ENCODE data around the gene IL12RB1. TPM values are rescaled to one million over a fixed set of nuclear protein-coding genes. Genes with fewer than 3 reads are reported as not detected.

Gene IL12RB1
- total and polyA plus RNA-seq, 7 donors: 0.14 to 0.53 (median 0.17) TPM; not detected in 1

GRCh38 chr19:18059902-18060301, 26.8 kb downstream of the IL12RB1 start:
- no peak for TF ChIP-seq CTCF (IDR thresholded peaks at IDR 0.05)
- no peak for ATAC-seq
- Histone ChIP-seq H3K36me3 (ENCODE audit: insufficient read depth in 1 of 2, low read depth in 1 of 2) (no peaks in the 10 kb centered on the region), H3K27ac (no peak overlapping the region), H3K9me3 (no peaks in the 10 kb centered on the region), H3K4me1 (peaks cover 11% of the 10 kb centered on the region), H3K4me3 (no peak overlapping the region), H3K27me3 (ENCODE audit: insufficient read depth in 3 of 3, low read length in 2 of 3) (no peaks in the 10 kb centered on the region)
- no peak for DNase-seq
- intact Hi-C loops (cut with DNase I): loop anchor here (5.0 to 10.0 kb wide), 2 partner anchors 123 to 195 kb away; no protein-coding TSS in a partner anchor
- 58 to 72% (median 64%) methylated on average over 5 of the region's 5 CpGs for WGBS, 3 donors

- no peak overlapping the region for H3K27ac ChIP-seq
- H3K9me3 ChIP-seq: no peaks in the 10 kb centered on the region
- 57 to 67% (median 60%) methylated on average over 8 of the region's 8 CpGs for WGBS, 3 donors
- no peak for DNase-seq
- TF ChIP-seq CTCF (IDR thresholded peaks at IDR 0.05): no peak
- ATAC-seq: no peak
- intact Hi-C loops (cut with DNase I): loop anchor here in 1 of 2 donors (5.0 kb wide), 1 partner anchor 122 kb away; no protein-coding TSS in a partner anchor
- H3K36me3 ChIP-seq (ENCODE audit: insufficient read depth in 1 of 2, low read depth in 1 of 2): no peaks in the 10 kb centered on the region
- H3K4me1 ChIP-seq: peaks cover 11% of the 10 kb centered on the region
- no peaks in the 10 kb centered on the region for H3K27me3 ChIP-seq (ENCODE audit: insufficient read depth in 3 of 3, low read length in 2 of 3)
- no peak overlapping the region for H3K4me3 ChIP-seq
These were observed 27.4 kb downstream of the IL12RB1 start for GRCh38 chr19:18059297-18059696.

- Histone ChIP-seq H3K9me3 (no peaks in the 10 kb centered on the region), H3K36me3 (ENCODE audit: insufficient read depth in 1 of 2, low read depth in 1 of 2) (no peaks in the 10 kb centered on the region), H3K27ac (peak overlapping the region; percentile 85), H3K27me3 (ENCODE audit: insufficient read depth in 3 of 3, low read length in 2 of 3) (no peaks in the 10 kb centered on the region), H3K4me1 (peaks cover 15% of the 10 kb centered on the region), H3K4me3 (peak overlapping the region; percentile 44)
- 2 to 3% (median 3%) methylated on average over 30 to 34 of the region's 34 CpGs for WGBS, 3 donors
- peak; percentile 94 for TF ChIP-seq CTCF (IDR thresholded peaks at IDR 0.05)
- DNase-seq (peak; percentile 81 to 90), ATAC-seq (peak; percentile 88 to 96 (median 90))
- intact Hi-C loops (cut with DNase I): loop anchor here (1.0 to 5.0 kb wide), 2 partner anchors 51 to 121 kb away; no protein-coding TSS in a partner anchor
These were observed 28.3 kb downstream of the IL12RB1 start for GRCh38 chr19:18058208-18059009.

- Histone ChIP-seq H3K36me3 (ENCODE audit: insufficient read depth in 1 of 2, low read depth in 1 of 2) (no peaks in the 10 kb centered on the region), H3K9me3 (no peaks in the 10 kb centered on the region), H3K27me3 (ENCODE audit: insufficient read depth in 3 of 3, low read length in 2 of 3) (no peaks in the 10 kb centered on the region), H3K27ac (peak overlapping the region; percentile 85), H3K4me3 (no peak overlapping the region), H3K4me1 (peaks cover 19% of the 10 kb centered on the region)
- intact Hi-C loops (cut with DNase I): loop anchor here in 1 of 2 donors (5.0 kb wide), 1 partner anchor 120 kb away; no protein-coding TSS in a partner anchor
- ATAC-seq: peak; percentile 45 to 77 (median 66)
- peak; percentile 41 to 73 for DNase-seq
- TF ChIP-seq CTCF (IDR thresholded peaks at IDR 0.05): no peak
- WGBS, 3 donors: 28 to 57% (median 39%) methylated on average over 6 of the region's 6 CpGs
These were observed 29.2 kb downstream of the IL12RB1 start for GRCh38 chr19:18057557-18057956.
